IMR-90 (cell line): Measurements from ENCODE around the gene MYO1D. TPM values are rescaled to one million over a fixed set of nuclear protein-coding genes. Genes with fewer than 3 reads are reported as not detected.

Experiments
- ATAC-seq: fragments of 200-7000 bp; cut with Tn5 transposase; 2 replicates; pipeline ENCODE4 v1.9.1; 2020; ENCODE audit warnings: low read depth, mild to moderate bottlenecking, moderate library complexity
- BruUV-seq: library from RNA; stranded (reverse); fragments of 400-500 nt; replicated peaks from 2 replicates; lab custom pipeline; 2021; lab: Mats Ljungman, UMichigan
- CTCF ChIA-PET: fragments of 300-600 bp; formaldehyde crosslinking; extraction: SDS; loops from one replicate; lab custom pipeline; 2021; ENCODE audit warnings: antibody characterized with exemption; lab: Yijun Ruan, JAX
- POLR2A ChIA-PET: fragments of 300-600 bp; sonication (Branson Sonifier 250); formaldehyde crosslinking; loops from one replicate; lab custom pipeline; 2022; ENCODE audit warnings: antibody characterized with exemption; ENCODE audit not compliant: unreplicated experiment; lab: Charles Lee
- DNase-seq: peaks from one replicate; pipeline ENCODE4 v3.0.0; 2013
- H2AFZ ChIP-seq: replicated peaks from 2 replicates; pipeline ENCODE3; 2013; ENCODE audit warnings: low read length, mild to moderate bottlenecking; ENCODE audit not compliant: poor library complexity
- H2AK5ac ChIP-seq: 2 replicates; pipeline ENCODE4 v1.6.1; 2013; ENCODE audit warnings: low read depth, low read length, inconsistent platforms
- H2AK9ac ChIP-seq: replicated peaks from 2 replicates; pipeline ENCODE3; 2013; ENCODE audit warnings: mild to moderate bottlenecking, low read depth, low read length, moderate library complexity; ENCODE audit not compliant: poor library complexity
- H2BK120ac ChIP-seq: 2 replicates; pipeline ENCODE4 v1.6.1; 2013; ENCODE audit warnings: low read depth, low read length, inconsistent platforms
- H2BK15ac ChIP-seq: 3 replicates; pipeline ENCODE4 v1.6.1; 2013; ENCODE audit warnings: low read depth, low read length, inconsistent platforms
- H2BK20ac ChIP-seq: 2 replicates; pipeline ENCODE4 v1.6.1; 2013; ENCODE audit warnings: low read depth, mild to moderate bottlenecking, inconsistent platforms, low read length, moderate library complexity
- H2BK5ac ChIP-seq: 2 replicates; pipeline ENCODE4 v1.6.1; 2013; ENCODE audit warnings: mild to moderate bottlenecking, low read depth, low read length, inconsistent platforms; ENCODE audit not compliant: poor library complexity, severe bottlenecking
- H3K14ac ChIP-seq: replicated peaks from 2 replicates; pipeline ENCODE4 v1.6.1; 2013; ENCODE audit warnings: low read depth, low read length, inconsistent platforms
- H3K18ac ChIP-seq: 2 replicates; pipeline ENCODE4 v1.6.1; 2013; ENCODE audit warnings: low read depth, low read length, control low read depth
- H3K23ac ChIP-seq: 2 replicates; pipeline ENCODE4 v1.6.1; 2013; ENCODE audit warnings: low read depth, low read length, inconsistent platforms
- H3K27ac ChIP-seq: 2 replicates; pipeline ENCODE4 v1.5.1; 2013; ENCODE audit warnings: mild to moderate bottlenecking, control low read depth, low read length; ENCODE audit not compliant: insufficient read depth
- H3K27me3 ChIP-seq: 2 replicates; pipeline ENCODE4 v1.6.1; 2013; ENCODE audit warnings: low read length; ENCODE audit not compliant: control insufficient read depth, insufficient read depth
- H3K36me3 ChIP-seq: 2 replicates; pipeline ENCODE4 v1.6.1; 2013; ENCODE audit warnings: low read length, mixed read lengths; ENCODE audit not compliant: control insufficient read depth, insufficient read depth
- H3K4ac ChIP-seq: 2 replicates; pipeline ENCODE4 v1.6.1; 2013; ENCODE audit warnings: low read depth, low read length, inconsistent platforms
- H3K4me1 ChIP-seq: 2 replicates; pipeline ENCODE4 v1.6.1; 2013; ENCODE audit warnings: low read length, mixed read lengths; ENCODE audit not compliant: control insufficient read depth, insufficient read depth
- H3K4me2 ChIP-seq: 2 replicates; pipeline ENCODE4 v1.6.1; 2013; ENCODE audit warnings: low read depth, mild to moderate bottlenecking, control low read depth, low read length, moderate library complexity
- H3K4me3 ChIP-seq: 2 replicates; pipeline ENCODE4 v1.5.1; 2013; ENCODE audit warnings: low read depth, mild to moderate bottlenecking, control low read depth, low read length, moderate library complexity; ENCODE audit not compliant: insufficient read depth
- H3K56ac ChIP-seq: 2 replicates; pipeline ENCODE4 v1.6.1; 2013; ENCODE audit warnings: low read length, inconsistent platforms; ENCODE audit not compliant: insufficient read depth; ENCODE audit errors: extremely low read depth
- H3K79me1 ChIP-seq, 2 experiments: 2 replicates each; pipeline ENCODE4 v1.6.1; 2013; ENCODE audit warnings: low read length in 2 of 2, inconsistent platforms in 1 of 2, low read depth in 1 of 2
- H3K9ac ChIP-seq: 2 replicates; pipeline ENCODE4 v1.6.1; 2013; ENCODE audit warnings: low read depth, low read length, control low read depth
- H3K9me1 ChIP-seq: 2 replicates; pipeline ENCODE4 v1.6.1; 2013; ENCODE audit warnings: low read length, inconsistent platforms; ENCODE audit not compliant: insufficient read depth
- H3K9me3 ChIP-seq: 2 replicates; pipeline ENCODE4 v1.6.1; 2013; ENCODE audit warnings: low read length; ENCODE audit not compliant: control insufficient read depth, insufficient read depth
- H4K20me1 ChIP-seq: 2 replicates; pipeline ENCODE4 v1.6.1; 2013; ENCODE audit warnings: low read length, inconsistent platforms; ENCODE audit not compliant: insufficient read depth
- H4K5ac ChIP-seq: 2 replicates; pipeline ENCODE4 v1.6.1; 2013; ENCODE audit warnings: mild to moderate bottlenecking, low read depth, low read length, control low read depth
- H4K8ac ChIP-seq, 2 experiments: 2 replicates each; pipeline ENCODE4 v1.6.1; 2013; ENCODE audit warnings: low read depth in 2 of 2, low read length in 2 of 2, control low read depth in 1 of 2, inconsistent platforms in 1 of 2
- H4K91ac ChIP-seq: 2 replicates; pipeline ENCODE4 v1.6.1; 2013; ENCODE audit warnings: low read depth, low read length, inconsistent platforms; ENCODE audit not compliant: insufficient read depth
- BHLHE40 ChIP-seq: fragments of 150-350 bp; IDR thresholded peaks from 2 replicates; pipeline ENCODE4 v1.6.1; 2016; ENCODE audit warnings: mild to moderate bottlenecking, low read depth, low read length
- CEBPB ChIP-seq: IDR thresholded peaks from 2 replicates; pipeline ENCODE4 v1.6.1; 2012; ENCODE audit warnings: low read depth, low read length, improper control_type of control experiment
- CHD1 ChIP-seq: IDR thresholded peaks from 2 replicates; pipeline ENCODE4 v1.6.1; 2012; ENCODE audit warnings: low read depth, low read length, improper control_type of control experiment
- CTCF ChIP-seq: conservative IDR thresholded peaks from 2 replicates; pipeline ENCODE4 v1.5.1; 2012; ENCODE audit warnings: mild to moderate bottlenecking, low read depth, low read length, improper control_type of control experiment
- ELK1 ChIP-seq: fragments of 150-350 bp; IDR thresholded peaks from 2 replicates; pipeline ENCODE4 v1.6.1; 2016; ENCODE audit warnings: low read depth, mild to moderate bottlenecking, low read length, moderate library complexity, borderline replicate concordance
- FOS ChIP-seq: fragments of 150-350 bp; IDR thresholded peaks from 2 replicates; pipeline ENCODE4 v1.6.1; 2016; ENCODE audit warnings: low read depth, low read length
- MAFK ChIP-seq: IDR thresholded peaks from 2 replicates; pipeline ENCODE4 v1.6.1; 2012; ENCODE audit warnings: low read depth, low read length, improper control_type of control experiment
- MAZ ChIP-seq: IDR thresholded peaks from 2 replicates; pipeline ENCODE4 v1.6.1; 2012; ENCODE audit warnings: low read depth, mild to moderate bottlenecking, low read length, improper control_type of control experiment, moderate library complexity, borderline replicate concordance
- MXI1 ChIP-seq: IDR thresholded peaks from 2 replicates; pipeline ENCODE4 v1.6.1; 2012; ENCODE audit warnings: low read depth, mild to moderate bottlenecking, low read length, moderate library complexity, borderline replicate concordance
- NFE2L2 ChIP-seq: fragments of 150-350 bp; IDR thresholded peaks from 2 replicates; pipeline ENCODE4 v1.6.1; 2016; ENCODE audit warnings: low read depth, mild to moderate bottlenecking, low read length
- POLR2A ChIP-seq: IDR thresholded peaks from 2 replicates; pipeline ENCODE4 v1.6.1; 2012; ENCODE audit warnings: mild to moderate bottlenecking, low read depth, low read length
- RAD21 ChIP-seq: IDR thresholded peaks from 2 replicates; pipeline ENCODE4 v1.6.1; 2012; ENCODE audit warnings: low read length, improper control_type of control experiment
- RCOR1 ChIP-seq: IDR thresholded peaks from 2 replicates; pipeline ENCODE4 v1.6.1; 2012; ENCODE audit warnings: mild to moderate bottlenecking, low read length, improper control_type of control experiment; ENCODE audit not compliant: insufficient replicate concordance
- RFX5 ChIP-seq: IDR thresholded peaks from 2 replicates; pipeline ENCODE4 v1.8.0; 2012; ENCODE audit warnings: low read depth, mild to moderate bottlenecking, low read length, moderate library complexity
- SMC3 ChIP-seq: fragments of 150-350 bp; IDR thresholded peaks from 2 replicates; pipeline ENCODE4 v1.6.1; 2016; ENCODE audit warnings: low read depth, mild to moderate bottlenecking, antibody characterized with exemption, low read length, moderate library complexity
- USF2 ChIP-seq: fragments of 150-350 bp; IDR thresholded peaks from 2 replicates; pipeline ENCODE4 v1.6.1; 2017; ENCODE audit warnings: mild to moderate bottlenecking, antibody characterized with exemption, low read length, low read depth
- WGBS, 2 experiments: methylation state at CpG; one replicate each; pipeline versions ENCODE4 v1.1.5 to v1.1.7; 2013; ENCODE audit warnings: missing lambda C conversion rate in 2 of 2; ENCODE audit not compliant: insufficient read length in 1 of 2; ENCODE audit errors: extremely low coverage in 2 of 2; 5-methylcytosine and 5-hydroxymethylcytosine counted together
- dilution Hi-C: fragments of 300-500 bp; cut with HindIII; formaldehyde crosslinking; loops from one replicate; pipeline ENCODE4 v1.14.3; 2018; ENCODE audit warnings: low sequenced_read_pairs; ENCODE audit not compliant: unreplicated experiment
- in situ Hi-C: fragments of 300-500 bp; cut with MboI; formaldehyde crosslinking; loops from 3 replicates; pipeline ENCODE4 v1.14.3; 2019; ENCODE audit warnings: low sequenced_read_pairs, inconsistent platforms, mixed read lengths
- intact Hi-C: fragments of 100-400 bp; cut with micrococcal nuclease; formaldehyde crosslinking; loops from 2 replicates; pipeline ENCODE4 v1.10.0; 2022
- polyA plus RNA-seq, 3 experiments: library from polyadenylated mRNA; depleted of rRNA; stranded (reverse); fragments of >200 nt; gene quantifications; 2 replicates each; pipeline ENCODE4 v1.2.3, GENCODE V29; 2012; ENCODE audit warnings: low replicate concordance in 1 of 3
- total RNA-seq: library from RNA; depleted of rRNA; stranded (reverse); fragments of >200 nt; gene quantifications from 2 replicates; pipeline ENCODE4 v1.2.3, GENCODE V29; 2012

The MYO1D gene
- total and polyA plus RNA-seq, 2 of the 4 experiments (the other 2 are of a cell fraction) = 0.63 to 0.90 TPM

- Histone ChIP-seq H2BK15ac (no peak overlapping the region), H3K4me1 (peaks cover 5% of the 10 kb centered on the region; the same call in 1 of the 2 replicates), H3K9me1 (peaks cover 4% of the 10 kb centered on the region), H3K9ac (no peak overlapping the region), H2AFZ (no peak overlapping the region), H3K18ac (no peak overlapping the region), H3K23ac (no peak overlapping the region), H3K4me2 (no peak overlapping the region), H4K8ac (no peak overlapping the region), H4K20me1 (no peaks in the 10 kb centered on the region; the same call in 1 of the 2 replicates), H2BK5ac (no peak overlapping the region), H4K5ac (no peak overlapping the region), H3K9me3 (no peaks in the 10 kb centered on the region), H3K27ac (no peak overlapping the region), H3K79me1 (peaks cover 0 to 6% of the 10 kb centered on the region in 2 experiments; a peak in 1 of 4 replicates), H3K14ac (no peak overlapping the region), H2AK5ac (no peak overlapping the region), H2BK20ac (no peak overlapping the region), H4K91ac (no peak overlapping the region), H2AK9ac (no peak overlapping the region), H3K36me3 (peaks cover 19% of the 10 kb centered on the region), H2BK120ac (no peak overlapping the region), H3K27me3 (no peaks in the 10 kb centered on the region), H3K56ac (no peak overlapping the region), H3K4me3 (no peak overlapping the region), H3K4ac (no peak overlapping the region)
- no CpG with 5 or more reads among the region's 11 CpGs for WGBS, 2 experiments
- ATAC-seq (no peak), DNase-seq (no peak)
- TF ChIP-seq CTCF (no peak), RFX5 (no peak), FOS (no peak), RAD21 (no peak), SMC3 (no peak), RCOR1 (no peak), MXI1 (no peak), NFE2L2 (no peak), CHD1 (no peak), MAFK (no peak), BHLHE40 (no peak), MAZ (no peak), USF2 (no peak), POLR2A (no peak), ELK1 (no peak), CEBPB (no peak)
- ChIA-PET CTCF (no interaction called here), POLR2A (no interaction called here)
- in situ Hi-C loops = loop anchor here (25.0 kb wide), 1 partner anchor 278 kb away; no protein-coding TSS in a partner anchor
- no TSS peak for BruUV-seq
- intact Hi-C loops = loop anchor here (5.0 kb wide), 1 partner anchor 173 kb away; no protein-coding TSS in a partner anchor
- dilution Hi-C loops = no loop called here
Measured at GRCh38 chr17:32484628-32485027, 392.3 kb downstream of the MYO1D start.
